Stimulated activated CD8-positive, alpha-beta memory T cell treated with anti-CD3 and anti-CD28 coated beads, Interleukin-4, amount 100 ng/mL, for 1 hour (primary cell): ENCODE measurements around the gene PCBP3.

Experiments used
- DNase-seq, 2 donors: peaks; one replicate each; pipeline ENCODE4 v3.0.0-alpha.2; 2020; ENCODE audit warnings: low read depth in 2 of 2, low spot score in 1 of 2

The PCBP3 gene

GRCh38 chr21:45724345-45724961, 80.9 kb downstream of the PCBP3 start:
- DNase-seq, result no peak

- no peak for DNase-seq
Measured at GRCh38 chr21:45724994-45725843, 81.7 kb downstream of the PCBP3 start.

GRCh38 chr21:45725844-45726200, 82.3 kb downstream of the PCBP3 start:
- no peak for DNase-seq

- no peak for DNase-seq
Measured at GRCh38 chr21:45726438-45726837, 82.9 kb downstream of the PCBP3 start.

GRCh38 chr21:45727390-45727789, 83.9 kb downstream of the PCBP3 start:
- no peak for DNase-seq

- DNase-seq, result no peak
Measured at GRCh38 chr21:45735259-45736000, 91.9 kb downstream of the PCBP3 start.

GRCh38 chr21:45736042-45736689, 92.6 kb downstream of the PCBP3 start:
- no peak for DNase-seq

GRCh38 chr21:45736690-45737484, 93.4 kb downstream of the PCBP3 start:
- DNase-seq, result no peak

- no peak for DNase-seq
Measured at GRCh38 chr21:45737485-45738166, 94.1 kb downstream of the PCBP3 start.

- DNase-seq, result no peak
Measured at GRCh38 chr21:45739218-45740087, 95.9 kb downstream of the PCBP3 start.

GRCh38 chr21:45740088-45740440, 96.5 kb downstream of the PCBP3 start:
- no peak for DNase-seq

- no peak for DNase-seq
Measured at GRCh38 chr21:45740491-45741357, 97.2 kb downstream of the PCBP3 start.

GRCh38 chr21:45741691-45742090, 98.2 kb downstream of the PCBP3 start:
- no peak for DNase-seq

GRCh38 chr21:45742247-45742646, 98.7 kb downstream of the PCBP3 start:
- no peak for DNase-seq

- DNase-seq, result no peak
Measured at GRCh38 chr21:45745256-45745655, 101.7 kb downstream of the PCBP3 start.

- no peak for DNase-seq
Measured at GRCh38 chr21:45747233-45747766, 103.8 kb downstream of the PCBP3 start.

- no peak for DNase-seq
Measured at GRCh38 chr21:45747802-45748445, 104.4 kb downstream of the PCBP3 start.

GRCh38 chr21:45748593-45748992, 105.1 kb downstream of the PCBP3 start:
- DNase-seq, result no peak
